Measurements from ENCODE around the gene CATSPERZ. TPM values are rescaled to one million over a fixed set of nuclear protein-coding genes. Genes with fewer than 3 reads are reported as not detected.

Gene CATSPERZ
- total and polyA plus RNA-seq, 2 experiments from 2014 or later, result 0.46 TPM; not detected in 1

GRCh38 chr11:64258356-64258755 lies 41.8 kb upstream of the CATSPERZ start:
- DNase-seq (ENCODE audit: low spot score), result no peak
- WGBS (ENCODE audit: low lambda C conversion rate, missing lambda C conversion rate), result 93% methylated on average over 21 of the region's 24 CpGs
- Histone ChIP-seq H4K20me1 (ENCODE audit: insufficient read depth, poor library complexity, severe bottlenecking) (no peaks in the 10 kb centered on the region), H3K4me3 (no peak overlapping the region), H3K27ac (no peak overlapping the region), H3K79me2 (no peaks in the 10 kb centered on the region), H2AFZ (no peak overlapping the region), H3K36me3 (replicated peaks; ENCODE audit: insufficient read depth, low read depth) (no peaks in the 10 kb centered on the region), H3K4me2 (no peak overlapping the region), H3K9me3 (ENCODE audit: low read depth) (no peaks in the 10 kb centered on the region), H3K27me3 (no peaks in the 10 kb centered on the region), H3K9me2 (replicated peaks; ENCODE audit: insufficient read depth) (no peaks in the 10 kb centered on the region), H3K4me1 (ENCODE audit: insufficient read depth) (no peaks in the 10 kb centered on the region)
- TF ChIP-seq EZH2 (IDR thresholded peaks at IDR 0.05; ENCODE audit: borderline replicate concordance), result no peak
- TF ChIP-seq CTCF (IDR thresholded peaks at IDR 0.05; ENCODE audit: poor library complexity), result no peak
- no peak for TF ChIP-seq EZH2phosphoT487 (IDR thresholded peaks at IDR 0.05; ENCODE audit: low read depth, severe bottlenecking, unreplicated experiment)

- no peaks in the 10 kb centered on the region for H3K36me3 ChIP-seq (replicated peaks; ENCODE audit: insufficient read depth, low read depth)
- WGBS (ENCODE audit: low lambda C conversion rate, missing lambda C conversion rate), result 98% methylated on average over 25 of the region's 32 CpGs
These were observed 41.1 kb upstream of the CATSPERZ start for GRCh38 chr11:64258946-64259532.

GRCh38 chr11:64259533-64260067 lies 40.6 kb upstream of the CATSPERZ start:
- Histone ChIP-seq H3K9me3 (ENCODE audit: low read depth) (no peaks in the 10 kb centered on the region), H2AFZ (no peak overlapping the region), H3K27me3 (no peaks in the 10 kb centered on the region), H4K20me1 (ENCODE audit: insufficient read depth, poor library complexity, severe bottlenecking) (no peaks in the 10 kb centered on the region), H3K79me2 (no peaks in the 10 kb centered on the region), H3K4me2 (no peak overlapping the region), H3K9me2 (replicated peaks; ENCODE audit: insufficient read depth) (no peaks in the 10 kb centered on the region), H3K4me3 (no peak overlapping the region), H3K4me1 (ENCODE audit: insufficient read depth) (no peaks in the 10 kb centered on the region), H3K27ac (no peak overlapping the region), H3K36me3 (replicated peaks; ENCODE audit: insufficient read depth, low read depth) (no peaks in the 10 kb centered on the region)
- WGBS (ENCODE audit: low lambda C conversion rate, missing lambda C conversion rate), result 95% methylated on average over 4 of the region's 4 CpGs
- TF ChIP-seq EZH2 (IDR thresholded peaks at IDR 0.05; ENCODE audit: borderline replicate concordance) (no peak), EZH2phosphoT487 (IDR thresholded peaks at IDR 0.05; ENCODE audit: low read depth, severe bottlenecking, unreplicated experiment) (no peak), CTCF (IDR thresholded peaks at IDR 0.05; ENCODE audit: poor library complexity) (no peak)
- DNase-seq (ENCODE audit: low spot score), result no peak

More at GRCh38 chr11:64258946-64259532, 41.1 kb upstream of the CATSPERZ start:
- H3K9me2 ChIP-seq (replicated peaks; ENCODE audit: insufficient read depth), result no peaks in the 10 kb centered on the region
- H3K79me2 ChIP-seq, result no peaks in the 10 kb centered on the region
- H4K20me1 ChIP-seq (ENCODE audit: insufficient read depth, poor library complexity, severe bottlenecking), result no peaks in the 10 kb centered on the region
- TF ChIP-seq EZH2 (IDR thresholded peaks at IDR 0.05; ENCODE audit: borderline replicate concordance) (no peak), CTCF (IDR thresholded peaks at IDR 0.05; ENCODE audit: poor library complexity) (no peak), EZH2phosphoT487 (IDR thresholded peaks at IDR 0.05; ENCODE audit: low read depth, severe bottlenecking, unreplicated experiment) (no peak)
- H2AFZ ChIP-seq, result no peak overlapping the region
- H3K27ac ChIP-seq, result no peak overlapping the region
- H3K4me1 ChIP-seq (ENCODE audit: insufficient read depth), result no peaks in the 10 kb centered on the region
- no peaks in the 10 kb centered on the region for H3K9me3 ChIP-seq (ENCODE audit: low read depth)
- no peaks in the 10 kb centered on the region for H3K27me3 ChIP-seq
- no peak for DNase-seq (ENCODE audit: low spot score)
- no peak overlapping the region for H3K4me2 ChIP-seq
- H3K4me3 ChIP-seq, result no peak overlapping the region

All from hepatocyte (in vitro differentiated cells).